GM19463 (cell line): ENCODE measurements around the gene PSPN.
"Not testable (repeated sequence)": the region's sequence is repeated elsewhere in the genome, so short reads cannot be mapped to it uniquely, and the experiment has no call there.

ENCODE experiments used
- ATAC-seq: cut with Tn5 transposase; IDR thresholded peaks from one replicate; pipeline ENCODE4 v1.9.1; 2021; ENCODE audit warnings: mild to moderate bottlenecking, moderate library complexity; ENCODE audit not compliant: unreplicated experiment

The PSPN gene

GRCh38 chr19:6406401-6406800 lies 30.7 kb upstream of the PSPN start:
- ATAC-seq: no peak

- ATAC-seq: no peak
Measured at GRCh38 chr19:6402837-6403608, 27.3 kb upstream of the PSPN start.

GRCh38 chr19:6402058-6402457 lies 26.3 kb upstream of the PSPN start:
- no peak for ATAC-seq

GRCh38 chr19:6400062-6400944 lies 24.6 kb upstream of the PSPN start:
- not testable (repeated sequence) for ATAC-seq

- no peak for ATAC-seq
Measured at GRCh38 chr19:6396305-6396704, 20.6 kb upstream of the PSPN start.

- ATAC-seq: no peak
Measured at GRCh38 chr19:6394831-6395230, 19.1 kb upstream of the PSPN start.

GRCh38 chr19:6393983-6394412 lies 18.3 kb upstream of the PSPN start:
- no peak for ATAC-seq

GRCh38 chr19:6393074-6393982 lies 17.6 kb upstream of the PSPN start, which contains the start of gene GTF2F1:
GTF2F1 (minus strand) TSS chr19:6393164; CDS start chr19:6392995, 169 bp downstream.
- ATAC-seq: peak; percentile 80

- no peak for ATAC-seq
Measured at GRCh38 chr19:6392221-6393073, 16.7 kb upstream of the PSPN start.

GRCh38 chr19:6387372-6387771 lies 11.6 kb upstream of the PSPN start:
- no peak for ATAC-seq

GRCh38 chr19:6384381-6384780 lies 8.6 kb upstream of the PSPN start:
- no peak for ATAC-seq

GRCh38 chr19:6383188-6383587 lies 7.5 kb upstream of the PSPN start:
- no peak for ATAC-seq

GRCh38 chr19:6381030-6381750 lies 5.5 kb upstream of the PSPN start:
- no peak for ATAC-seq

GRCh38 chr19:6379744-6380143 lies 4.0 kb upstream of the PSPN start:
- no peak for ATAC-seq

- no peak for ATAC-seq
Measured at GRCh38 chr19:6378486-6378885, 2.8 kb upstream of the PSPN start.

- ATAC-seq: no peak
Measured at GRCh38 chr19:6378041-6378440, 2.3 kb upstream of the PSPN start.

- no peak for ATAC-seq
Measured at GRCh38 chr19:6376512-6377190, 918 bp upstream of the PSPN start.

GRCh38 chr19:6374711-6375410 lies 872 bp downstream of the PSPN start:
- ATAC-seq: no peak
